Stimulated activated CD4-positive, alpha-beta T cell treated with anti-CD3 and anti-CD28 coated beads, Interleukin-12 subunit alpha, Interleukin-12 subunit beta, amount 100 ng/mL, for 4 hours (primary cell): ENCODE measurements around the gene EPN3.

Experiments
- DNase-seq: peaks from one replicate; pipeline ENCODE4 v3.0.0-alpha.2; 2020

Gene EPN3

GRCh38 chr17:50511058-50511457 is 21.5 kb upstream of the EPN3 start:
- DNase-seq = peak; percentile 38

GRCh38 chr17:50513495-50513894 is 19.0 kb upstream of the EPN3 start:
- DNase-seq = no peak

- no peak for DNase-seq
Observed at GRCh38 chr17:50514388-50514787, 18.1 kb upstream of the EPN3 start.

- no peak for DNase-seq
Observed at GRCh38 chr17:50514936-50515702, 17.4 kb upstream of the EPN3 start.

- DNase-seq = no peak
Observed at GRCh38 chr17:50517011-50517410, 15.5 kb upstream of the EPN3 start.

GRCh38 chr17:50517504-50518383 is 14.8 kb upstream of the EPN3 start:
- DNase-seq = no peak

- DNase-seq = no peak
Observed at GRCh38 chr17:50518384-50519023, 14.0 kb upstream of the EPN3 start.

- DNase-seq = no peak
Observed at GRCh38 chr17:50519141-50519834, 13.2 kb upstream of the EPN3 start.

GRCh38 chr17:50520483-50520882 is 12.1 kb upstream of the EPN3 start:
- DNase-seq = no peak

- DNase-seq = no peak
Observed at GRCh38 chr17:50521514-50521913, 11.0 kb upstream of the EPN3 start.

- no peak for DNase-seq
Observed at GRCh38 chr17:50522766-50523165, 9.8 kb upstream of the EPN3 start.

- DNase-seq = no peak
Observed at GRCh38 chr17:50523208-50523607, 9.3 kb upstream of the EPN3 start.

GRCh38 chr17:50524838-50525237 is 7.7 kb upstream of the EPN3 start:
- DNase-seq = no peak

- DNase-seq = no peak
Observed at GRCh38 chr17:50527155-50527762, 5.3 kb upstream of the EPN3 start.

- no peak for DNase-seq
Observed at GRCh38 chr17:50527949-50528474, 4.5 kb upstream of the EPN3 start.

- DNase-seq = no peak
Observed at GRCh38 chr17:50529849-50530248, 2.7 kb upstream of the EPN3 start.

- no peak for DNase-seq
Observed at GRCh38 chr17:50531428-50532025, 1.0 kb upstream of the EPN3 start.

GRCh38 chr17:50533185-50533584 is 650 bp downstream of the EPN3 start:
- DNase-seq = no peak

- DNase-seq = no peak
Observed at GRCh38 chr17:50533720-50534148, 1.2 kb downstream of the EPN3 start.

- no peak for DNase-seq
Observed at GRCh38 chr17:50534222-50534978, 1.9 kb downstream of the EPN3 start.

- DNase-seq = no peak
Observed at GRCh38 chr17:50534979-50535326, 2.4 kb downstream of the EPN3 start.
